Posterior vena cava (tissue), 2 donors: ENCODE results near the gene CTIF. TPM values are rescaled to one million over a fixed set of nuclear protein-coding genes. Genes with fewer than 3 reads are reported as not detected.

ENCODE experiments used
- DNase-seq: peaks from one replicate; pipeline ENCODE4 v3.0.0-alpha.2; 2020; ENCODE audit warnings: low spot score
- intact Hi-C, 2 donors: fragments of 100-400 bp; cut with DNase I; formaldehyde crosslinking; loops; one replicate each; pipeline versions ENCODE4 v1.14.1 to v1.14.2; 2022 to 2023
- total RNA-seq, 2 donors: library from RNA; stranded (reverse); fragmentation: NEBNext Ultra II Directional; extraction: Animal tissue kit (Norgen Biotek cat#: 25700); gene quantifications; one replicate each; pipeline ENCODE4 v1.2.1, GENCODE V29; 2021
- donor health status: DM: yes; HTN: yes; CAD: no.
- donor health status: DM: yes; HTN: yes; CAD: no.

The CTIF gene
- total RNA-seq, 2 donors from 2014 or later: 87.8 to 116 TPM

DNA sequence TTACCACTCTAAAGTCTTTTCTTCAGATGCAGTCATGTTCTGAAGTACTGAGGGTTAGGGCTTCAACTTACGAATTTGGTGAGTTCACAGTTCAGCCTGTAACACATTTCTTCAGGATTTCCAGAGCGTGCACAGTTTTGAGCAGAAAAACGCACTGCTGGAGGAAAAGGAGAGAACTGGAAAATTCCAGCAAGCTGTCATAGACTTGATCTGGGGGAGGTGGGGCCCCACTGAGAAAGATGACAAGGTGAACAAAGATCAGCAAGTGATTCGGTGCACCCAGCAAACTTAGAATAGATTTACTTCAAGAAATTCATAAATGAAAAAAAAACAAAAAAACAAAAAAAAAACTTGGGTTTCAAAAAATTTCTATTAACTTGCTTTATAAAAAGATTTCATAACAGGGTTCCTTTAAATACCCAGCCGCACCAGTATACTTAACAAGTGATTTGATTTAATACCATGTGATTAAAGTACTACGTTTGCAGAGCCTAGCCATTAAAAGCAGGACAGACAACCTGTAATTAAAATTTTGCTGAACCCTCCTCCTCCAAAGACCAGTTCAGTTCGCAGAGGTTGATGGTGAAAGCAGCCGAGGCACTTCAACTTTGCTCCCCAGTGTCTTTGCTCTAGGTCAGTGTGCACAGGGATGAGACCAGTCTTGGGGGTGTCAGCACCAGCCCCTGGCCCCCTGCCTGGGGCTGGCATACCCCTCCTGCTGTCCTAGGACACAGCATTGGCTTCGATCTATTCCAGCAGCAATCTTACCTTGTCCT is 30.5 kb downstream of the CTIF start:
- intact Hi-C loops: no loop called here

DNA sequence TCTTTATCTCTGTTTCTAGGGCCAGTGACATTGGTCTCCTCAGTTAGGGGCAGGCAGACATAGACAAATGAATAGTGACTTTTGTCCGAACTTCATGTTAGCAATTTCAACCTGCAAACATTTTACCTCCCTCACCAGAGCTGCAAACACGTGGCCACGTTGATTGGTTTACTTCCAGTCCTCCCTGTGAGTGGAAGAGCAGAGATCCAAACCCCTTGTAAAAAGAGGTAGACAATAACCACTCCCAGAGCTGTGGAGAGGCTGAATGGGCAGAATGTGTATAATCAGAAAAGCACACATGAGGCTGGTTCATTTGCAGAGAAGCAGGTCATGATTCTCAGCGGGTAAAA is 31.1 kb downstream of the CTIF start:
- no peak for DNase-seq
- intact Hi-C loops: no loop called here

More for the DNA sequence above, 30.5 kb downstream of the CTIF start:
- DNase-seq: no peak

DNA sequence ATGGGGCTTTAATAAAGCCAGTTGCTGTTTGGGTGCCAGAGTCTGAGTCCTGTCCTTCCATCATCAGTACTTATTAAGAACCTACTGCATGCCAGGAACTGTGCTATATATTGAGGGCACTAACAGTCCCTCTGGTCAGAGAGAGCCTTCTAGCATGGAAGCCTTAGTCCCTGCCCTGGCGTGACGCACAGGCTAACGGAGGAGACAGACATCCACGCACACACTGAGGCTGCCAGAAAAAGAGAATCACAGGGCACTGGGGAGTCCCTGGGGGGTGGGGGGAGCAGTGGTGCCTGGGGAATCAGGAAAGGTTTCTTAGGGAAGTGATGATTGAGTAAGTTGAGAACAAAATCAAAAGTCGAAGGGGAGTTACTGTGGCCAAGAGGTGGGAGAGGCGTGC is 31.5 kb downstream of the CTIF start:
- intact Hi-C loops: no loop called here
- DNase-seq: no peak

DNA sequence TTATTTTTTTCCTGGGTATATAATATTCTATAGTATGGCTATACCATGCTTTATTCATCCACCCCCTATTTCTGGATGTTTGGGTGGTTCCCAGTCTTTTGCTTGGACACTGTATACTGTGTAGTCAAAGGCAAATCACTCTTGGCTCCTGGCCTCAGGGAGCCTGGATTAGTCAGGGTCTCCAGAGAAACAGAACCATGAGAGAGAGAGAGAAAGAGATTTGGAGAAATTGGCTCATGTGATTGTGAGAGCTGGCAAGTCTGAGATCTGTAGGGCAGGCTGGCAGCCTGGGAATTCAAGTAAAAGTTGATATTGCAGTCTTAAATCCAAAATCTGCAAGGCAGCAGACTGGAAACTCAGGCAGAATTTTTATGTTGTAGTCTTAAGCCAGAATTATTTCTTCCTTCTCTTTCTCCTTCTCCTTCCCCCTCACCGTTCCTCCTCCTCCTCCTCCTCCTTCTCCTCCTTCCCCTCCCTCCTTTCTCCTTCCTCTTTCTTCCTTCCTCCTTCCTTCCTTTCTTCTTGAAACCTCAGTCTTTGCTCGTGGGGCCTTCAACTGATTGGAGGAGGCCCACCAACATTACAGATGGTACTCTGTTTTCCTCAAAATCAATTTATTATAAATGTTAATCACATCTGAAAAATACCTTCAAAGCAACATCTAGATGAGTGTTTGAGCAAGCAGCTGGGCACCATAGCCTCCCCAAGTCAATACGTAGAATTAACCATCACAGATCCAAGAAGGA is 33.0 kb downstream of the CTIF start:
- DNase-seq: no peak
- intact Hi-C loops: no loop called here

DNA sequence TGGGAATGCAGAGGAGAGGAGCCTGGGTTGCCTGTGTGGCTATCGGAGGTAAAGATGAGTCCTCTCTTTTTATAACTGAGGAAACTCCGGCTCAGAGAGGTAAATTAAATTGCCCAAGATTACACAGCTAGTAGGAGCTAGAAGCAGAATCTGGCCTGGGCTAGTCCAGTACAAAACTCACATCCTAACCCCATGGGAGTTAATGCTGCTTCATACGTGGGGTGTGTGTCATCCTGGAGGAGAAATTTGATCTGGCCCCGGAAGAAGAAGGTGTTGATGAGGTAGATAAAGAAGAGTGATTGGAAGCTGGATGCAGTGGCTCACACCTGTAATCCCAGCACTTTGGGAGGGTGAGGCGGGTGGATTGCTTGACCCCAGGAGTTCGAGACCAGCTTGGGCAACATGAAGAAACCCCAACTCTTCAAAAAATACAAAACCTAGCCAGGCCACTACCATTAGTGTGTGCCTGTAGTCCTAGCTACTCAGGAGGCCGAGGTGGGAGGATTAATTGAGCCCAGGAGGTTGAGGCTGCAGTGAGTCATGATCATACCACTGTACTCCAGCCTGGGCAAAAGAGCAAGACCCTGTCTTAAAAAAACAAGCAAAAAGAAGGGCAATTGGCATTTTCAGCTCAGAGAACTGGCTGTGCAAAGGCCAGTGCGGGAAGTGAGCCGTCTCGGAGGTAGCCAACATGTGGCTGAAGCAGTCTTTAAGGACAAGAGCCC is 33.7 kb downstream of the CTIF start:
- no peak for DNase-seq

DNA sequence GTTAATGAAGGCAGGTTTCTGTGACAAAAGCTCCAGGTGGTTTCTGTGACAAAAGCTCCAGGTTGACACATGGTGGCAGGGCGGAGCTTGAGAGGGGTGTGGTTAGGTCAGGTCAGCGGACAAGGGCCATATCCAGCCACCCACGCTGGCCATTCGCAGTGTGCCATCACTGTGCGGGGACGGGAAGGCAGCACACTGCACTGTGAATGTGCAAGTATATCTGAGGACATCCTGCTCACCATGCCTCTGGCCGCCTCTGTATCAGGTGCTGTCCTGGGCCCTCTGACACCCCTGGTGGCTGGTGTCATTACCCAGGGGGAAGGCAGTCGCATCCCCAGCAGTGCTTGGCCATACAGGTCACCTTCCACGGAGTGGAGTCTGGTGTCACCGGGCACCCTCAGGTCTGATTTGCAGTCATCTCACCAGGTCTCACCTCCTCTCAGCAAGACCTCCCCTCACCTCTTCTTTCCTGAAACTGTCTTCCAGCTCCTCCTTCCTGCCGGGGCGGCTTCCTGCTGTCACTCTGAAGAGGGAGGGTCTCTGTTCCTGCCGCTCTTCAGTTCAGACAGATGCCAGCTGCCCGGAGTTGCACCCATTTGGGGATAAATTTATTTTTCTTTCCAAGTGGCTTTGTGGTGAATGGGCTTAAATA is 34.9 kb downstream of the CTIF start:
- intact Hi-C loops: no loop called here
- DNase-seq: no peak

More for the DNA sequence above, 33.7 kb downstream of the CTIF start:
- intact Hi-C loops: no loop called here

DNA sequence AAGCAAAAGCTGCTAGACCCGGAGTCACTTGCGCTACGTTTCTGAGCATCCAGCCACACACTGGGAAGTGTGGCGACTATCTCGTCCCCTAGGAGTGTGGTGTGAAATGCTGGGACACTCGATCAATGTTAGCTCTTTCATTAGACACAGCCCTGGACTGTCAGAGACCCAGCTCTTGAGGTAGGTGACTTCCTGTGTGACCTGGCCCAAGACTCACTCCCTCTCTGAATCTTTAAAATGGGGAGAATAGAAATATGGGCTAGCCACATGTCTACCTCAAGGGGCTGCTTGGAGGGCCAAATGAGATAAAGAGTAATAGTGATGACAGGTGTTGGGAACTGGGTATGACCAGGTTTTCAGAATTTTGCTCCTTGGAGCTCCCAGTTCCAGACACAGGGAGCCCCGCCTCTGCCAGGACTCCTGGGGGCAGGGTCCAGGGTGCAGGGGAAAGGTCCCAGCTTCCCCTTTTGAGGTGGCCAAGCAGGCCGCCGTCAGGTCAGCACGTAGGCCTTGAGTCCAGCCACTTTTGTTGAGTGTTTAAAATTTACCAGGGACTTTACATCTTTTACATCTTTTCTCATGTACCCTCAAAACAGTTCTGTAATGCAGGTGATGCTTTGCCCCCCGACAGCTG is 36.0 kb downstream of the CTIF start:
- DNase-seq: no peak
- intact Hi-C loops: no loop called here

DNA sequence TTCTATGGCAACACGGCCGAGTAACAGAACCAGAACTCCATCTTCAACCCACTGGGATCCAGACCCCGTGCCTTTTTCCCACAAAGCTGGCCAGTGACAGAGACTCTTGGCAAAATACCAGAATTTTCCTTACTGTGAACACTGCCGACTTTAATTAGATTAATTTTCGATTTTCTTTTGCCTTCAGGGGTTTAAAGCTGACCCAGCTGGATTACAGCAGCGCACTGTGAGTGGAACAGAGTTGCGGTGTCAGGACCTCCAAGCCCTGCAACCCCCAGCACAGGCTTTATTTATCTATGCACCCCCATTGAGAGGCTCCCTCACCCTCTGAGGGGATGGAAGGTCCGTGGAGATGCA is 36.4 kb downstream of the CTIF start:
- intact Hi-C loops: no loop called here
- no peak for DNase-seq

DNA sequence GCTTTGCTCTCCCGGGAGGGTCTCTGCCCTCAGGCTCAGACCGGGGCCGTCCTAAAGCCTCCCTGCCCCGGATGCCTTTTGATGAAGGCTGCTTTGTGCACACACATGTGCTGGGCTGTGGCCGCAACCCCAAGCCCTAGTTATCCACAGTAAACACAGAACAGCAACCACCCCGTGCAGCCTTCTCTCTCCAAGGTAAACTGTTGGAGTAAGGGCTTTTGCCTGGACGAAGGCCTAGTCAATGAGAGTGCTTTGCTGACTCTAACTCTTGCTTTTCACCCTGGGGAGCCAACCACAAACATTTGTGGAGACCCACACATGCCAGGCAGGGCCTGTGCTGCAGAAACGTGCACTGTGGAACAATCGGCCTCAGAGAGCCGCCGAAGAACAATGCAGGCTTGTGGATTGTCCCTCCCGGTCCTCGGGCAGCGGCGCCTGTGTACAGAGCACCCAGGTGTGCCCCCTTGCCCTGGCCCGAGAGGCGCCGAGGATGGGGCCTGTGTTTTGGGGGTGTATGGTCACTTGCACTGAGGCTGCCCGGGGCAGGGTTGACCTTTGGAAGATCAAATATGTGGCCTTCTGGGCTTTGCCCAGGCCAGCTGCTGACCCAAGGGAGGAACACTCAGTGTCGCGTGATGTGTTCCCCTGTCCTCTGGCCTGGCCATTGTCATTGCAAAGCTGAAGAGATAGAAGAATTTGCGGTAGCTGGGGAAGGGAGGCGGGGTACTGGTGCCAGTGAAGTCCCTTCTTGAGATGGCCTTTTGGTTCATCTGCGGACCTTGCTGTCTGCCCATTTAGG is 37.0 kb downstream of the CTIF start:
- intact Hi-C loops: no loop called here
- DNase-seq: no peak

DNA sequence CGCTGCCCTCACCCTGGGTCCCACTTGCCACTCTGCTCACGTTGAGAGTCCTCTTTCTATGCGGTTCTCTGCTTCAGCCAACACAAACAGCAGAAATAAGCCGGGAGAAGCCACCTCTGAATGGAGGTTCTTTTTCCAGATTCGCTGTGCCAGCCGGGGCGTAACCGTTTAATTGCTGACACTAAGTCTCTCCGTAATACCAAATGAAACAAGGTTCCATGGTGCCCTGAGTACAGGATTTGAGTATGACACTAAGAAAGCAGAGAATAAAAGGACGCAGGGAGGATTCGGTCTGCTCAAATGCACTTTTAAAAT is 37.6 kb downstream of the CTIF start:
- no peak for DNase-seq
- intact Hi-C loops: no loop called here

DNA sequence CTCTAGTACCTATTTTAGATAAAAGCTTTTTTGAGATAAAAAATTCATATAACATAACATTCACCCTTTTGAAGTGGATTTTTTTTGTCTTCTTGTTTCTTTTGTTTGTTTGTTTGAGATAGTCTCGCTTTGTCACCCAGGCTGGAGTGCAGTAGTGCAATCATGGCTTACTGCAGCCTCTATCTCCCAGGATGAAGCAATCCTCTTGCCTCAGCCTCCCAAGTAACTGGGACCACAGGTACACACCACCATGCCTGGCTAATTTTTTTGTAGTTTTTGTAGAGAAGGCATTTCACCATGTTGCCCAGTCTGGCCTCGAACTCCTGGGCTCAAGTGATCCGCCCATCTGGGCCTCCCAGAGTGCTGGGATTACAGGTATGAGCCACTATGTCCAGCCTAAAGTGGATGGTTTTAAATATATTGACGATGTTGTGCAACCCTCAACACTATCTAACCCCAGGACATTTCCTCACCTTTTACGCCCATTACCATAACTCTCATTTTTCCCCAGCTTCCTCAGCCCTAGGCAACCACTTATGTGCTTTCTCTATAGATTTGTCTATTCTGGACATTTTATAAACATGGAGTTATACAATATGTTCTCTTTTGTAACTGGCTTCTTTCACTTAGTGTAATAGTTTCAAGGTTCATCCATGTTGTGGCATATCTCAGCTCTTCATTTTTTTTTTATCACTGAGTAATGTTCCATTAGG is 38.8 kb downstream of the CTIF start:
- DNase-seq: no peak
- intact Hi-C loops: no loop called here

DNA sequence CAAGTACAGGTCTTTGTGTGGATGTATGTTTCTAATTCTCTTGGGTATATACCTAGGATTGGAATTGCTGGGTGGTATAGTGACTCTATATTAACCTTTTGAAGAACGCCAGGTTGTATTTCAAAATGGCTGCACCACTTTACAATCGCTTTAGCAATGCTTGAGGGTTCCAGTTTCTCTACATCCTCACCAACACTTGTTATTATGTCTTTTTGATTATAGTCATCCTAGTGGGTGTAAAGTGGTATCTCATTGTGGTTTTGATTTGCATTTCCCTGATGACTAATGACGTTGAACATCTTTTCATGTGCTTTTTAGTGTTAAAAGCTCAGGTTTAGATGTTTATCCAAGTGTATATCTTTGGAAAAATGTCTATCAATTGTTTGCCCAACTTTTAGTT is 39.5 kb downstream of the CTIF start:
- DNase-seq: no peak
- intact Hi-C loops: no loop called here

DNA sequence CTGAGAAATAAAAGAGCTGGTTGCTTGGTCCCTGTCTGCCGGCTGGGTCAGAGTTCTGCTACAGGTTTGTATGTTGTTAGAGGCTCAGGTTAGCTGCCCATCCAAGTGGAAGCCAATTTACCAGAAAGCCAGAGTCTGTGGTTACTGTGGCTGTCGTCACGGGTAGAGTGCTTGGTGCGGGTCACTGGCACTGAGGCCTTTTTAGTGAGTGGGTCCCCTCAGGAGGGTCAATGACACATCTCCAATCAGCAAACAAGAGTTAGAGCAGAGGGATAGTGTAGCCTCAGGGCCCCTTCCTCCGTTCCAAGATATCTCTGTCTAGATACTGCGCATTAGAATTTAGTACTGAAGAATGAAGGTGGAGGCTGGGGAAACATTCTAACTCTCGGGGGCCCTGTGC is 41.2 kb downstream of the CTIF start:
- intact Hi-C loops: no loop called here
- no peak for DNase-seq

DNA sequence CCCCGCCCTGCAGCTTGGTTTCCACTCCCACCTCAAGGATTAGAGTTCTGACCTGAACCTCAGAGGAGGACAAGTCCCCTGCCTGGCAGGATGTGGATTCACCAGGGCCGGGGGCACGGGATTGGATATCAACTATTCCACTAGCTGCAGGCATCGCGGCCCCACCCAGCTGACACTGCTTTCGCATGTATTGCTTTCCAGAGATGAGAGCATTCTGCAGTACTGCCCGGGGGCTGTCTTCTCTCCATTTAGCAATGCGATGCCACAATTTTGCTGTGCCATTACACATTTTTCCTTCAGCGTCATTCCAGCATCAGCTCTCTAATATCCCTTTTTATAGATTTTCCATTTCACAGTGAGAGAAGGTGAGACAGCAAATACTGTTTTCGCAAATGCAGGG is 42.0 kb downstream of the CTIF start:
- intact Hi-C loops: no loop called here

DNA sequence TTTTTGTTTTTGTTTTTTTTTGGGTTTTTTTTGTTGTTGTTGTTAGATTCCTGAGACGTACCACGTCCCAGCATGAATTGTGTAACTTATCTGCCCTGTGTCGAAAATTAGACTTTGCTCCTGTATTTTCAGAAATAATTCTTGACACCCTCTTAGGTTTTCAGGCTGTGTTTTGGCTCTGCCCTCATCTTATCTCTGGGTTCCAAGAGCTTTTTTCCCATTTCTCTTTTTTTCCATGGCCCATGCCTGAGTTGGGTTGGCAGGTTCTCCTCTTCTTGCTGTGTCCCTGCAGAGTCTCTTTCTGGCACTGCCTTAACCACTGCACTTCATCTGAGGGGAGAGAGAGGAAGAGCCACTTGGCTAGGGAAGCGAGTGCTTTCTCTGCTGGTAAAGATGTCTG is 42.4 kb downstream of the CTIF start:
- DNase-seq: peak; percentile 72
- intact Hi-C loops: no loop called here

More for the DNA sequence above, 42.0 kb downstream of the CTIF start:
- peak; percentile 88 for DNase-seq

DNA sequence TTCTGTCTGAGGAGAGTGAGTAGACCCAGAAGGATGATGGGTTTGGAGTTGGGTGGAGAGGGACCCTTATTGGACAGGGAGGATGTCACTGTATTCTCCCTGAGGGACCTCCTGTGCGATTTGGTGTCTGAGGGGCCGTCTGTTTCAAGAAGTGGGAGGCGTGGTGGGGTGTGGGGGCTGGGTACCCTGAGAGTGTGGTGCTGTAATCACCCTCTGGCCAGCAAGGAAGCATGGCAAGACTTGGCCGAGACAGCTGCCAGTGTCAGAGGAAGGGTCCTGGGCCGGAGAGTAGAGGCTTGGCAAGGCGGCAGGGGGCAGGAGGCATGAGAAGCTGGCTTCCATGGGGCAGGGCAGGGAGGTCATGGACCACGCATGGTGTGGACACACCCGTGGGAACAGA is 43.1 kb downstream of the CTIF start:
- DNase-seq: peak; percentile 45
- intact Hi-C loops: no loop called here

DNA sequence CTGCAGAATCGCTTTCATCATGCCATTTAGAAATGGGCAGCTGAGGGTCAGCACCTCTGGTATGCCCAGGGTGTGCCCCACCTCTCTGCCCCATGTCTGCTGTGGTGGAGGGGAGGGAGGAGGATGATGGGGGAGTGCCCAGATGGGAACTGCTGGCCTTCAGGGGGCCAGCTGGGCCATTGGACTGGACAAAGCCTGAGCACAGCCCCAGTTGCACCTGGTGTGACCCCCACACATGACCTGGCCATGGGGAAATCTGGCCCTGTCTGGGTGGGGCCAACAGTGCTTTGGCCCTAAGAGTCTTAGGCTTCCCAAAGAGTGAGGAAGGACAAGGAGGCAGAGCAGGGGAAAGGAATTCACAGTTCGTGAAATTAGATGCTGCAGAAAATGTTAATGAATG is 44.1 kb downstream of the CTIF start:
- intact Hi-C loops: no loop called here

DNA sequence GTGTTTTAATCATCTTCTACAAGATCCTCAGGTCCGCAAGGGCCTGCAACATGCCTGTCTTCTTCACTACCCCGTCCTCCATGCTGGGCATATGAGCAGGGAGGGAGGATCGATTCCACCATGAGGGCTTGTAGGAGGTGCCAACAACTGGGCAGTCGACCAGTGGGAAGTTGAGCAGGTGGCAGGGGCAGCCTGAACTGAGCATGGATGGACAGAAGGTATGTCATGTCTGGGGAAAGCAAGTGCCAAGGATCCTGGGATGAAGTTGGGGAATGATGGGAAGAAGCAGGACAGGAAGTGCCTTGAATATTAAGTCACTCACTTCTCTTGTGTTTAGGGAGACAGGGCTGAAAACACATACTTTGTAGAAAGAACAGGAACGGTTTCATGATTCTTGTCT is 44.7 kb downstream of the CTIF start:
- no peak for DNase-seq
- intact Hi-C loops: no loop called here

More for the DNA sequence above, 44.1 kb downstream of the CTIF start:
- peak; percentile 60 for DNase-seq
